Myocyte (in vitro differentiated cells): ENCODE data around the gene BLOC1S3. TPM values are rescaled to one million over a fixed set of nuclear protein-coding genes. Genes with fewer than 3 reads are reported as not detected.

ENCODE experiments used
- DNase-seq: peaks from one replicate; pipeline ENCODE4 v3.0.0-alpha.2; 2012; ENCODE audit warnings: low read depth
- total RNA-seq: library from RNA; depleted of rRNA; stranded (reverse); fragments of >200 nt; gene quantifications from 2 replicates; pipeline ENCODE4 v1.2.3, GENCODE V29; 2014

Gene BLOC1S3
- total RNA-seq, 1 donor from 2014 or later, result 8.4 TPM

DNA sequence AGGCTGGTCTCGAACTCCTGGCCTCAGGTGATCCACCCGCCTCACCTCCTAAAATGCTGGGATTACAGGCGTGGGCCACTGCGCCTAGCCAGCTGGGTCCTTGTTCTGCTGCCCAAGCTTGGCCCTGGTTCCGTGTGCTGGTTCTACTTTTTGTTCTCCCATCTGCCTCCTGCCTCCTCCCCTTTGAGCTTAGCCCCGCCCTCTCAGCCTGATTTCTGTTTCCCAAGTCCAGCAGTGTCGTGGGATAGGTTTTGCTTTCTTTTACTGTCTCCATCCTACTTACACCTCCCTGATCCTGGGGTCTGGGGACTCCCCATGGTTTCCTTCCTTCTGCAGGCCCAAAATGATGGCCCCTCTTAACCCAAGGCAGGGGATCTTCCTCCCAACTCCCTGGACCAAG, 2.4 kb downstream of the BLOC1S3 start:
- DNase-seq, result no peak

DNA sequence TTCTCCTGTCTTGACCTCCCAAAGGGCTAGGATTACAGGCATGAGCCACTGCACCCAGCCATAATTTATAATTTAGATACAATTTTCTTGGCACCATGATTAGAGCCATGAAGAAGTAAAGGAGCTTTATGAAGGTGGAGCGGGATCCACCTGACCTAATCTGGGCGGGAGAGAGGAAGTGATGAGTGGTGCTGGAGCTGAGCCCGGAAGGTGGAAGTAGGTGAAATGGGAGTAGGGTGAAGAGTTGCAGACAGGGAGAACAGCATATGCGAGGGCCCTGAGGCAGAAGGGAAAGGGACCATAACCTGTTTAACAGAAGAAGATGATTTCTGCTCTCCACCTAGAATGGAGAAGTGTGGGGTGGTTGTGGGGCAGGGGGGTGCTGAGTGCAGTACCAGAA, 4.2 kb downstream of the BLOC1S3 start:
- DNase-seq, result no peak

DNA sequence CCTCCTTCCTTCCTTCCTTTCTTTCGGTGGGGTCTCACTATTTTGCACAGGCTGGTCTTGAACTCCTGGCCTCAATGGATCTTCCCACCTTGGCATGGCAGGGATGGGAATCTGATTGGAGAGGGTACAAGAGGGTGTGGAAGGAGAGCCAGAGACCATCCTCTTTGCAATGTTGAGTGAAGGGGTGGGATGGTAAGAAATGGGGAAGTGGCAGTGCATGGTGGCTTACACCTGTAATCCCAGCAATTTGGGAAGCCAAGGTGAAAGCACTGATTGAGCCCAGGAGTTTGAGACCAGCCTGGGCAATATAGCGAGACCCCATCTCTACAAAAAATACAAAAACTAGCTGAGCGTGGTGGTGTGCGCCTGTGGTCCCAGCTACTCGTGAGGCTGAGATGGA, 5.5 kb downstream of the BLOC1S3 start:
- no peak for DNase-seq

DNA sequence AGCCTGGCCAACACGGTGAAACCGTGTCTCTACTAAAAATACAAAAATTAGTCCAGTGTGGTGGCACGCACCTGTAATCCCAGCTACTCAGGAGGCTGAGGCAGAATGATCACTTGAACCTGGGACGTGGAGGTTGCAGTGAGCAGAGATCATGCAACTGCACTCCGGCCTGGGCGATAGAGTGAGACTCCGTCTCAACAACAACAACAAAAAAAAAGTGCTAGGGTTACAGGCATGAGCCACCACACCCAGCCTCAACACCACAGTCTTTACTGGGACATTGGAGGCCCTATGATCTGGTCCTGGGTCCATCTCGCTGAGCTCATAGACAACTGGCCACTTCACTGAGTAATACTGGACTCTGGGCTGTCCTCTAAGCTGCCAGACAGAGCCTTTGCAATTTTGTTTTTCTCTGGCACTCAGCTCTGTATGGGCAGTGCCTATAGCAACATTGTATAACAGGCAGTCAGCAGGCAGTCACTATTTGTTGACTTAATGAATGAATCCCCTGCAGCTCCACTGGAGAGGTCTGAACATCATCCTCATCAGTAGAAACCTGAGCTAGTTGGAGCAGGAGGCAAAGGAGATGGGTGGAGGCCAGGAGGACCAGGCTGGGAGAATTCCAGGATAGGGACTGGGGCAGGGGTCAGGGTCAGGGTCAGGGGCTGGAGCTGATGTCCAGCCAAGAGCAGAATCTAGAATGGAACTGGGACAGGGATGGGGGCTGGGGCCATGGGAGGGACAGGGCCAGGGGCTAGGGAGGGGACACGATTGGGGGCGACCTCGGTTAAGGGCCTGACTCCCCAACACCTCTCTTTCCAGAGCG, 8.1 kb downstream of the BLOC1S3 start:
- DNase-seq, result no peak

DNA sequence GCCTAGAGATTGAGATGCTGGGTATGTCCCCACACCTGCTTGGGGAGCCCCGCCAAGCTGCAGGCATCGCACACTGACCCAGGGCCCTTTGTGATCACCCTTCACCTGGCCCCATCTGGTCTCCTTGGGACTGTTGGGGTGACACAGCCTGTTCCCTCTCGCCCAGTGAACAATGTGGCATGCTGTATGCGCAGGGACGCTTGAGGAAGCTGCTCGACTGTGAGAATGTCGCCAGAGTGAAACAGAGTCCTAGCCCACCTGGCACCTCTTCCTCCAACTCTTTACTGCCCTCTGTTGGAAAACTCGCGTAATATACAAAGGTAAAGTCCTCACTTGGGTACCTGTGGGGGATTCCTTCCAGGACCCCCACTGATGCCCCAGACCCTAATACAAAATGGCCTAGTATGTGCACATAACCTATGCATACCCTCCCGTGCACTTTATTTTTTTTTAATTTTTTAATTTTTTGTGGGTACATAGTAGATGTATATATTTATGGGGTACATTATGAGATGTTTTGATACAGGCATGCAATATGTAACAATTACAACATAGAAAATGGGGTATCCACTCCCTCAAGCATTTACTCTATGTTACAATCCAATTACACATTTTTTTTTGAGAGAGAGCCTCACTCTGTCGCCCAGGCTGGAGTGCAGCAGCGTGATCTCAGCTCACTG, 9.0 kb downstream of the BLOC1S3 start:
- DNase-seq, result no peak

DNA sequence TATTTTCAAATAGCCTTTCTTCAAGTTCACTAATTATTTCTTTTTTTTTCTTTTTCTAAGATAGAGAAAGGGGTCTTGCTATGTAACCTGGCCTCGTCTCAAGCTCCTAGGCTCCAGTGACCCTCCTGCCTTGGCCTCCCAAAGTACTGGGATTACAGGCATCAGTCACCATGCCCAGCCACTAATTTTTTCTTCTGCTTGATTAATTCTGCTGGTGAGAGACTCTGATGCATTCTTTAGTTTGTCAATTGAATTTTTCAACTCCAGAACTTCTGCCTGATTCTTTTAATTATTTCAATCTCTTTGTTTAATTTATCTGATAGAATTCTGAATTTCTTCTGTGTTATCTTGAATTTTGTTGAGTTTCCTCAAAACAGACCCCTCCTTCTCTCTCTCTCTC, 11.4 kb downstream of the BLOC1S3 start:
- no peak for DNase-seq

DNA sequence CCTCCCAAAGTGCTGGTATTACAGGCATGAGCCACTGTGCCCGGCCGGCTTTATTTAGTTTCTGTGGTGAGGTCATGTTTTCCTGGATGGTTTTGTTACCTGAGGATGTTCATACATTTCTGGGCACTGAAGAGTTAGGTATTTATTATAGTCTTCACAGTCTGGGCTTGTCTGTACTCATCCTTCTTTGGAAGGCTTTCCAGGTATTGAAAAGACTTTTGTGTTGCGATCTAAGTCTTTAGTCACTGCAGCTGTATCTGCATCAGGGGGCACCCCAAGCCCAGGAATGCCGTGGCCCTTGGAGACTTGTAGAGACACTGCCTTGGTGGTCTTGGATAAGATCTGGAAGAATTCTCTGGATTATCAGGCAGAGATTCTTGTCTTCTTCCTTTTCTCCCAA, 12.8 kb downstream of the BLOC1S3 start:
- DNase-seq, result no peak

DNA sequence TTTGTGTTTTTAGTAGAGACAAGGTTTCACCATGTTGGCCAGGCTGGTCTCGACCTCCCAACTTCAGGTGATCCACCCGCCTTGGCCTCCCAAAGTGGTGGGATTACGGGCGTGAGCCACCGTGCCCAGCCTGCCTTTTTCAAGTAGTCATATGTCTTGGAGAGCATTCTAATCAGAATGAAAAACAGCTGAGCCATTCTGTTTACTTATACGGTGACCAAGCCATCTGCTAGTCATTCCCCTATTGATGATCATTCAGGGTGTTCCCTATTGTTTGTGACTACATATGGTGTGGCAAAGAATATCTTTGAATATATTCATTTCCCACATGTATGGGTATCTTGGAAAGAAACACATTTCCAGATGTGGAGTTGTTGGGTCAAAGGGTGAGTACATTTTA, 17.2 kb downstream of the BLOC1S3 start:
- DNase-seq, result no peak

DNA sequence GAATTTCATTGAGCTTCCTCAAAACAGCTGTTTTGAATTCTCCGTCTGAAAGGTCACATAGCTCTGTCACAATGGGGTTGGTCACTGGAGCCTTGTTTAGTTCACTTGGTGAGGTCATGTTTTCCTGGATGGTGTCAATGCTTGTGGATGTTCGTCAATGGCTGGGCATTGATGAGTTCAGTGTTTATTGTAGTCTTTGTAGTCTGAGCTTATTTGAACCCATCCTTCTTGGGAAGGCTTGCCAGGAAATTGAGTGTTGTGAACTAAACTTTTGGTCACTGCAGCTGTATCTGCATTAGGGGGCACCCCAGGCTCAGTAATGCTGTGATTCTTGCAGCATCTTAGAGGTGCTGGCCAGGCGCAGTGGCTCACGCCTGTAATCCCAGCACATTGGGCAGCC, 22.0 kb downstream of the BLOC1S3 start:
- DNase-seq, result peak; percentile 35

DNA sequence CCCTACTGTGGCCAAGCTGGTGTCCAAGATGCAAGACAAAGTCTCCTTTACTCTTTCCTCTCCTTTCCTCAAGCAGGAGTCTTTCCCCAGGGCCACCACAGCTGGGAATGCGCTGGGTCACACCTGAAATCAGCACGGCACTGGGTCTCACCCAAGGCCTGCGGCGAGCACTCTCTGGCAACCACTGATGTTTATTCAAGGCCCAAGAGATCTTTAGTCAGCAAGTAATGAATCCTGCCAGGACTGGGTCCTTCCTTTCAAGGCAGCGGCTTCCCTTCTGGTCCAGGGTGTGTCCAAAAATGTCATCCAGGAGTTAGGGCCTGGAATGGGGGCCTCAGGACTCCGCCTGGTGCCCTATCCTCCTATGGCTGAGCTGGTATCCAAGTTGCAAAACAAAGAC, 24.1 kb downstream of the BLOC1S3 start:
- DNase-seq, result no peak

DNA sequence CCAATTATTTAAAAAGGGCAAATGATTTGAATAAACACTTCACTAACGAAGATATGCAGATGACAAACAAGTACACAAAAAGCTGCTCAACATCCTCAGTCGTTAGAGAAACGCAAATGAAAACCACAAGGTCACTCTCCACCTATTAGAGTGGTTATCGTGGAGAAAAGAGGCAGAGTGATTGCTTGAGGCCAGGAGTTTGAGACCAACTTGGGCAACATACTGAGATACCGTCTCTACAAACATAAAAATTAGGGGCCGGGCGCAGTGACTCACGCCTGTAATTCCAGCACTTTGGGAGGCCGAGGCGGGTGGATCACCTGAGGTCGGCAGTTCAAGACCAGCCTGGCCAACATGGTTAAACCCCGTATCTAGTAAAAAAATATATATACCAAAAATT, 27.2 kb downstream of the BLOC1S3 start:
- DNase-seq, result no peak

DNA sequence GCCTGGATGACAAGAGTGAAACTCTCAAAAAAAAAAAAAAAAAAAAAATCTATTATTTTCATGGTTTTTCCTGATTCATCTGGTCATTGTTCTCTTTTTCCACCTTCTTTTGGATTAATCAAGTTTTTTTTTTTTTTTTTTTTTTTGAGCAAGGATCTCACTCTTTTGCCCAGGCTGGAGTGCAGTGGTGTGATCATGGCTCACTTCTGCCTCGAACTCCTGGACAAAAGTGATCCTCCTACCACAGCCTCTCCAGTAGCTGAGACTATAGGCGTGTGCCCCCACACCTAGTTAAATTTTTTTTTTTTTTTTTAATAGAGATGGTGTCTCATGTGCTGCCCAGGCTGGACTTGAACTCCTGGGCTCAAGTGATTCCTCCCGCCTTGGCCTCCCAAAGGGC, 27.7 kb downstream of the BLOC1S3 start:
- DNase-seq, result no peak

DNA sequence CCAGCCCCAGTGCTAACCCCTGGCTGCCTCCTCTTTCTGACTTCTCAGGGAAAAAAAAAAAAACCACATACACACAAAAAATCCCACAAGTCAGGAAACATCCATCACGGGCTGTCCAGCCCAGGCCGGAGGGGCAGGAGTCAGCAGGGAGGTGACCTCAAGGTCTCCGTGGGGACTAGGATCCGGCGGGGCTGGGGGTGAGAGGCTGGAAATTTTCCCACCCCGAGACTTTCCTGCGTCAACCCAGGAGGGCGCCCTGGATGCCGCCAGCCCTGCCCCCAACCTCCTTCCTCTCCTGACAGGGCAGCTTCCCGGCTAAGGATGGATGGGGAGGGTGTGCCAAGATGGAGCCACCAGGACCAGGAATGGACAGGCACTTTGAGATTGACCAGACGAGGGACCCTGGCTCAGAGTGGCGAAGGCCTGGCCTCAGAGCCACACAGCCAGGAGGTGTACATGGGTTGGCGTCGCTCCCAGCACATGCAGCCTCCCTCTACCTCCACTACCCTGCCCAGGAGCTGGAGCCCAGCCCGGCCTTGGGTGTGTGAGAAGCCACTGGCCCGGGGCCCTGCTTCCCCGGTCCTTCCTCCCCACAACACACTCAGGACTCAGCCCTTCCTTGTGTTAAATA, 33.3 kb downstream of the BLOC1S3 start:
- DNase-seq, result no peak

DNA sequence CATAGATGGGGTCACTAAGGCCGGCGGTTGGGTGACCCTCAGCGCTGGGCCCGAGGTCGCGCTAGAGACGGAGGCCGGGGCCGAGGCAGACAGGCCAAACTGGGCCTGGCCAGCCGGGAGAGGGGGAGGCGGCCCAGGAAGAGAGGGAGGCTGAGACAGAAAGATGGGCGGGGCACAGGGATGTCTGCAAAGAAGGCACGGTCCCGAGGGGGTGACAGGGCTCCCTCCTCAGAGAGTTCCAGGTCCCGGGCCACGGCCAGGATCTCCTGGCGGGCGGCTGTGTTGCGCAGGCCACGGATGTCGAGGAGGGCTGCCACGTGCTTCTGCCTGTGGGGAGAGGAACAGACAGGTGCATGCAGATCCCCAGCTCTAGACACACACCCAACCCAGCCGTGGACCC, 34.4 kb downstream of the BLOC1S3 start:
- DNase-seq, result no peak

DNA sequence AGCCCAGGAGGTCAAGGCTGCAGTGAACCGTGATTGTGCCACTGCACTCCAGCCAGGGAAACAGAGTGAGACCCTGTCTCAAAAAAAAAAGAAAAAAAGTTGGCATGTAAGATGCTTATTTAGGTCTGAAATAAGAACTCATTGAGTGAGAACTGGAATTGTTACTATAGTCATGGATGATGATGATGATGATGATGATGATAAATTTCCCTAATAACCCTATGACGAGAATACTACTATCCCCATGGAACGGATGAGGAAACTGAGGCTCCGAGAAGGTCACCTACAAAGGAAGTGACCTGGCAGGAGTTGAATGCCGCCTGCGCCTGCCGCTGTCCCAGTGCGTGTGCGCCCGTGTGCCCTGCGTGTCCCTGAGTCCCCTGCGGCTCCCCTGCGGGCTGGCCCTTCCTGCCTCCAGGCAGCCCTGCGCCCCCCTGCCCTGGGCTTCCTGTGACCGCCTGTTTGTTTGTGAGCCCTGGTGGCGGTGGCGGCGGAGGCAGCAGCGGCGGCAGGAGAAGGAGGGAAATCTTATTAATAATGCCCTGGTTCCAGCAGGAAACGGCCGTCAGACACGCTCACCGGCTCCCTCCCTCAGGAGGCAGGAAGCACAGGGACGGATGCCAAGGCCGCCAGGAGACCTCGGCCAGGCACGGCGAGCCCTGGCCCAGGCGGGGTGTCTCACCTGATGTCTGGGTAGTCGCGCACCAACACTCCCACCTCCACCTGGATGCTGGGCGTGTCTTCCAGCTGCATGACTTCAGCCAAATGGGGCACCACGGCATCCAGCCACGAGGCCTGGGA, 37.0 kb downstream of the BLOC1S3 start:
- DNase-seq, result no peak

DNA sequence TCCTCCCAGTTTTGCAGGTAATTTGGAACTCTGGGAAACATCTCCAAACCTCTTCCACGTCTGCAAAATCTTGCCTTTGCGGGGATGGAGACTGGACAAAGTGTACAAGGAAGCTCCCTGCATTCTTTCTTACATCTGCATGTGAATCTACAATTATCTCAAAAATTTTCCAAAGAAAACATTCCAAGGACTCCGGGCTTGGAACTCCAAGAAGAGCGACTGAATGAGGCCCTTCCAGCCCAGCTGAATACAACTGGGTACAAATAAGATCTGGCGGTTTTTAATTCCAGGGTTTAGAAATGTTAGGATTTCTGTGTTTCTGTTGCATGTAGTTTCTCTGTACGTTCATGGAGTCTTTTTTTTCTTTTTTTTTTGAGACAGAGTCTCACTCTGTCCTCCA, 38.1 kb downstream of the BLOC1S3 start:
- no peak for DNase-seq

DNA sequence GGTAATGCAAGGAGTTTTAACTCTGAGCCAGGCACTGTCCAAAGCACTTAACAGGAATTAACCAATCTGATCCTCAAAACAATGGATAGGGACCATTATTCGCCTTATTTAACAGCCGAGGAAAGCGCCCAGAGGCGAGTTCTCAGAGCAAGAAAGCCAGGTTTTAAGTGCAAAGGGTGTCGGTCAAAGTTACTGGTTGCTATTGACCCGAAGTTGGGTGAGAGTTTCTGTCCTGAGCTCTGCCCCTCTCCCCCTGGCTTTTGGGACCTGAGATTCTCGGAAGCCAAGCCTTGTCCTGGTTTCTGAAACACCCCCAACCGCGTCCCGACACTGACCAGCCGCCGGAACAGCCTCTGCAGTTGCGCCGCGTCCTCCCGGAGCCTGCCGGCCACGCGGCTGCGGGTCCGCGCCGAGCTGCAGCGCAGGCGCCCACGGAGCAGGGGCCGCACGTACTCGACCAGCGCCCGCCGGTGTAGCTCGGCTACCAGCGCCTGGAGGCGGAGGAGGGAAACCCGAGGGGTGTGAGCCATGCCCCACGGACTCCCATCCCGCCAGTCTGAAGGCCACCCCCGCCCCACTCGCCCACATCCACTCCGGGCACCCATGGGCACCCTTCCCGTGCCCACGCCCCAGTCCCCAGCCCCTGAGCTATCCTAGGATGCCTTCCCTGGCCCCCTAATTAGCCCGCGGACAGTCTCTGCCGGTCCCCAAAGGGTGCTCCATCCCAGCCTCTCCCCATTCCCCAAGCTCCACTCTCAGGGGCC, 38.8 kb downstream of the BLOC1S3 start:
- no peak for DNase-seq

DNA sequence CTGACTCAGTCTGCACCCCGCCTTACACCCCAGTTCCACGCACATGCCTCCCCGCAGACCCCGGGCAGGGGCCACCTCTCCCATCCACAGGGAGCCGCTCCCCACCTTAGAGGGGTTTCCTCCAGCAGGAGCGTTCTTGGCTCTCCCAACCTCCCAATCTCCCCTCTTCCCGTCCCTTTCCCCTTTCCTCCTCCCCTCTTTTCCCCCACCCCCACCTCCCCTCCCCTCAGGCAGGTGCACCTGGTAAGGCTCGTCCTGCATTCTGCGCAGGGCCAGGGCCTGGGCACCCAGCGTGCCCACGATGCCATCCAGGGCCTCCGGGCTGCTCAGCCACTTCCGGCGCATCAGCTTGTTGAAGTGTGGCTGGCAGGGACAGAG, 39.4 kb downstream of the BLOC1S3 start:
- no peak for DNase-seq

DNA sequence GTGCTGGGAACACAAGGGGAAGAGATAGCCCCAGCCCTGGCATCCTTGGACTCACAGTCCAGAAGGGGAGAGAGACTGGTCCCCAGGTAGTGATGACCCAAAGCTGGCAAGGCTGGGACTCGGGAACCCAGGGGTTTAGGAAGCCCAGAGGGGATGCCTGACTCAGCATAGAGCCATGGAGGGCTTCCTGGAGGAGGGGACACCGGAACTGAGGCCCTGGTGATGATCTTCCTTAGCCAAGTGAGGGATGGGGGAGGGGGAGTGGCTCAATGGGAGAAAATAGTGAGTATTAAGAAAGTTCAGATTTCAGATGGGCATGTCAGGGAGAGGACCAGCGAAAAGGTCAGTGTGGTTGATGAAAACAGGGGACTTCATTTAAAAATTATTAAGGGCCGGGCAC, 39.8 kb downstream of the BLOC1S3 start:
- no peak for DNase-seq

DNA sequence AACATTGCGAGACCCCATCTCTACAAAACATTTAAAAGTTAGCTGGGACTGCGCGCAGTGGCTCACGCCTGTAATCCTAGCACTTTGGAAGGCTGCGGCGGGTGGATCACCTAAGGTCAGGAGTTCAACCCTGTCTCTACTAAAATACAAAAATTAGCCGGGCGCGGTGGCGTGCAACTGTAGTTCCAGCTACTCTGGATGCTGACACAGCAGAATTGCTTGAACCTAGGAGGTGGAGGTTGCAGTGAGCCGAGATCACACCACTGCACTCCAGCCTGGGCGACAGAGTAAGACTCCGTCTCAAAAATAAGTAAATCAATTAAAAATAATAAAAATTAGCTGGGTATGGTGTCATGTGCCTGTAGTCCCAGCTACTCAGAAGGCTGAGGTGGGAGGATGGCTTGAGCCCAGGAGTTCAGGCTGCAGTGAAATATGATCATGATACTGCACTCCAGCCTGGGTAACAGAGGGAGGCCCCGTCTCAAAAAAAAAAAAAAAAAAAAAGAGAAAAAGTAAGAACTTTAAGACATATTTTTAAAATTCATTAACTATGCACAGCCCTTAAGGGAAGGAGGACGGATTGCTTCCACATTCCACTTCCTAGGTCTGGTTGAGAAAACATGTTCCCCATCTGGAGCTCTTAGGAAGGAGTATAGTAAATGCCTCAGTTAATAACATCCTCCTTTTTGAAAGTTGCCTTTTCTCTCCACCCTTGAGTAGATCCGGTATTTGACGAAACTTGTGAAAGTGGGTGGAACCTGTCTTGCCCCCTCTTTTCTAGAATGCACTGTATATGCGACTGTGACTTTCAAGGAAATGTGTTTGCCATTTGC, 40.5 kb downstream of the BLOC1S3 start:
- DNase-seq, result no peak
